Activated naive CD4-positive, alpha-beta T cell treated with Interleukin-2 at 50 U/mL for 16 hours (primary cell): Measurements from ENCODE around the gene NID2.

ENCODE experiments used
- DNase-seq: peaks from one replicate; pipeline ENCODE4 v3.0.0-alpha.2; 2020

The NID2 gene

DNA sequence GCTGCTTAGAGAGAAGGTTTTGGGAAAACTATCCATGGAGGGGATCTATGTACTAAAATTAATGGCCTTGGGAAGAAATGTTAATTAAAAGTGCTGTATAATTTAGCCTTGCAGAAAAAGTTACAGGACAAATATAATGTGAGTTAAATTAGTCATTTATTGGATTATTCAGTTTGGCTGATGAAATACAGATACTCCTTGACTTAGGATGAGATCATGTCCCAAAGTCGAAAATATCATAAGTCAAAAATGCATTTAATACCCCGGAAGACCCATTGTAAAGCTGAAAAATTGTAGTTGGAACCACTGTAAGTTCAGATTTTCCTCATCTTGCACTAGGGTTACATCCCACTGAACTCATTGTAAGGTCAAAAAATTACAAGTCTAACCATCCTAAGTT is 69.8 kb downstream of the NID2 start:
- DNase-seq = no peak

DNA sequence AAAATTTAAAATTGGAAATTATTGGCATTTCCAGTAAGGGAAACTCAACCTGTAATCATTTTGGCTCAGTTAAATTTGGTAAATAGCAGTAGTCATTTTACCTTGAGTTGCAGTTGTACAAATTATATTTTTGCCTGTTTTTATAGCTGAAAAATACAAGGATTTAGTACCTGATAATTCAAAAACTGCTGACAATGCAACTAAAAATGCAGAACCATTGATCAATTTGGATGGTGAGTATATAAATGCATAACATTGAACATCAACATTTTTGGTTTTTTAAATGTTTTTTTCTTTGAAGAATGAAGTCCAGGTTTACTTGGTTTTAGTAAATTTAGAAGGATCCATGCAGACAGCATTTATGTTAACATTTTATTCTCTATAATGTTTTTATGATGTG is 70.5 kb downstream of the NID2 start:
- no peak for DNase-seq

DNA sequence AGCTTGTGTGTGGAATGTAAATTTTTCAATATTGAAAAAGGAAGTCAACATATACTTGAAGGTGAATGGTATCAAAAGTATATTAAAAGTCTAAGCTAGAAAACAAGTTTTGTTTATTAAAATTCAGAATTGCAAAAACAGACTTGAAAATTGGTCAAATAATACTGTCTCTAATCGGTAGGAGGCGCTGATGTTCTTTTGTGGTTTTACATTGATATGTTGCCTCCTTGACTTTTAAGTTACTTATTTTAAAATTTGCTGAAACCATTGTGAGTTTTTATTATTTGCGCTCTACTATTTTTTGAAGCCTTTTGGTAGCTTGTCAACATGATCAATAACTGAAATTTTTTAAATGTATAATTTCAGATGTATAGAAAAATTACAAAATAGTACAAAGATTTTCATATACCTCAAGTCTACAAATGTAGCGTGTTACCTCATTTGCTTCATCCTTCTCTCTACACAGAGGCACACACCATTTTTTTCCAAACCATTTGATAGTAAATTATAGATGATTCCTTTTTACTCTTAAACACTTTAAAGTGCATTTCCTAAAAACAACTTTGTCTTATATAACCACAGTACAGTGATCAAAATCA is 72.6 kb downstream of the NID2 start:
- DNase-seq = no peak

DNA sequence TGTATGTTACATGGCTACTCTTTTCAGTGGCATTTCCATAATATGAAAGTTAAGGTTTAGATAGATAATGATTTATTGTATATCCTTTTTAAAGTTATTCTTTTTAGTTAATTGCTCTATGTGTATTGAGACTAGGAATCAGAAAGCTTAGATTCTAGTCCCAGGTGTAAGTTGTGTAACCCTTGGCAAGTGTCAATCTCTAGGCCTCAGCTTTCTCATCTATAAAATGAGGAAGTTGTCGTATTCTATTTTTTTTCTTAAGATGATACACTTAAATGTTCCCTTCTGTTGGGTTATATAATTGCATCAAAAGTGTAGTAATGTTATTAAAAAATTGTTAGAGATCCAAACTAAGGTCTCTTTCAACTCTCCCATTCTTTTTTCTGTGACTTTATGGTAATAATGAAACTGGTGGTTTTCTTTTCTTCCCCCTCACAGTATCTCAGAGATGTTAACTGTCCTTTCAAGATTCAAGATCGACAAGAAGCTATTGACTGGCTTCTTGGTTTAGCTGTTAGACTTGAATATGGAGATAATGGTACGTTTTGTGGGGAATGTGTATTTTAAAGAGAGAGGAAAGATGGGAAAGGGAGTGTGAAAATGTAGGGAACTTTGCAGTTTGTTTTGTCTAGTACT is 75.5 kb downstream of the NID2 start:
- DNase-seq = no peak

DNA sequence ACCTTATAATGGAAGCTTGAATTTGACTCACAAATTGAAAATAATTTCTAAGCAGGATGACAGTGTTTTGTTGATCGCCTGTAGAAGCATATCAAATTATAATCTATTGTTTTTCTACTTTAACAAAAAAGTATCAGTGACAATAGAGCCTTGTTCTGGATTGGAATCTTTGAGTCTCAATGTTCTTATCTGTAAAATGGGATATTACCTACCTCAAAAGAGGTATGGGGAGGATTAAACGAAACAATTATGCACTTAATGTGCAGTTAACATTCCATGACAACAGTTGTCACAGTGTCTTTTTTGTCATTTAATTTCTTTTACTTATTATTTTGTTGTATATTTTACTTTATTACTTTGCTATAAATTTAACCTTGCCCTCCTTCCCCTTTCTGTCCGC is 78.4 kb downstream of the NID2 start:
- no peak for DNase-seq

DNA sequence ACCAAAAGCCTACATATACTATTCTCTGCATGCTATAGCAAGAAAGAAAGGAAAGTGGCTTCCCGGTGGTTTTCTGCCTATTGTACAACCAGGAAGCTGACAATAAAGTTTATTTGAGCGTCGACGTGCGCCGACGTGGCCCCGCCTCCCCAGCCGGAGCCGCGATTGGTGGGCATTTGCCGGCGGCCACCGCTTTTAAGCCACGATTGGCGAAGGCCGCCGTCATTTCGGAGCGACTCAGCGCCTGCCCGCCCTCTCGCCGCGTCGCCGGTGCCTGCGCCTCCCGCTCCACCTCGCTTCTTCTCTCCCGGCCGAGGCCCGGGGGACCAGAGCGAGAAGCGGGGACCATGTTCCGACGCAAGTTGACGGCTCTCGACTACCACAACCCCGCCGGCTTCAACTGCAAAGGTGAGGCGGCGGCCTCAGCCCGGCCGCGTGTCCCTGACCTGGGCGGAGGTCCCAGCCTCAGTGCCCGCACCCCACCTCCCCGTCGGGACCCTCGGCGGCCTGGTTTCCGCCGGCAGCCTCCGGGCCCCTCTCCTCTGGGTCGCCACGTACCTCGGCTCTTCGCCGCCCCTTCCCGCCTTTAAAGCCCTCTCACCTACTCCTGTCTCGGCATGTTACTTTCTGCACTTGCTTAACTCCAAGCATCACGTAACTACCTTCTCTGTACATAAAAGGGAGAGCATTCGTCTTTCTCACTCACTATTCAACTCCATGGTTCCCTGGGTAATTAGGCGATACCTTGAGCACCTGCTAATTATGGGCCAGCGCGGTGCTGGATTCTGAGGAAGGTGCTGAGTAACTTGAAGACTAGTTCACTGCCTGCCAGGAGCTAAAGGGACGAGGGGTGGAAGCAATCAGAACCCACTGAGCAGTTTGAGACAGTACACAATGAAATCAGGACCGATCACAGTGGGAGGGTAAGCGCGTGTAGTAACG is 79.3 kb downstream of the NID2 start, which contains the start of gene RTRAF:
TSS of gene RTRAF (plus strand) at position 254 of the 942 bp plus-strand sequence. CDS start at position 348, 94 bp downstream.
- peak; percentile 93 for DNase-seq

DNA sequence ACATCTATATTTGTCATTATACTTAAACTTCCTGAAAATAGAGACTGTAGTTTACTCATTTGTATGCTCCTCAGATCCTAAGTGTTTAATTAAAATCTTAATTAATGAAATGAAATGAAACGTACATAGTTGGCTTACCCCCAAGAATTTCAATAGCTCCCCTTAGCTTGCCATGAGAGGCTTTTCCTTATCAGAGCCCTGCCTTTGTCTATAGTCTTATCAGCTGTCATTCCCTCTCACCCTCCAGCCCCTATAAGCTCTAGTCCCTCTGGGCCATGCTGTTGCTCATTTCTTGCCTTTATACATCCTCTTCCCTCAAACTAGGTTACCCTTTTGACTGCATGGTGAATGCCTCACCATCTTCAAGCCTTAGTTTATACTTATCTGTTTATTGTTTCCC is 80.6 kb downstream of the NID2 start:
- no peak for DNase-seq

DNA sequence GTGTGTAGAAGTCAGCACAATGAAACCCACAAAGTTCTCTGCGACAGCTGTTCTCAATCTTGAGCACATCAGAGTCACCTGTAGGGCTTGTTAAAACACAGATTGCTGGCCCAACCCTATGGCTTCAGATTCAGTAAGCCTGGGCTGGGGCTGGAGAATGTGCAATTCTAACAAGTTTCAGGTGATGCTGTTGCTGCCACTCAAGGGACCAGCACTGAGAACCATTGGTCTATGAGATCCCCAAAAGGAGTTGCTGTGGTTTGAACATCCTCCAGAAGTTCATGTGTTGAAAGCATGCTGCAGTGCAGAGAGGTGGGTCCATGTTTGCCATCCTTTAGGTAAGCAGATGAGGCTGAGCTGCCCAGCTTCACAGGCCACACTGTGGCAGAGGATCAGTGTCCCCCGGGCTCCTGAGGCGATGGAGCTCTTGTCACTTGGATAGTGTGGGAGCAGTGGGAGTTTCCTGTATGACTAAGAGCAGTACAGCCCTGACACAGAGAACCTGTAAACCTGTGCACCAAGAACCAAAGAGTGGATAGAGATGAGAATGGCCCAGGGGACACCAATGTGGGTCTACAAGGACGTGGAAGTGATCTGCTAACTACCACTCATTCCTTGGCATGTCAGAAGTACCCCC is 87.5 kb downstream of the NID2 start:
- no peak for DNase-seq

DNA sequence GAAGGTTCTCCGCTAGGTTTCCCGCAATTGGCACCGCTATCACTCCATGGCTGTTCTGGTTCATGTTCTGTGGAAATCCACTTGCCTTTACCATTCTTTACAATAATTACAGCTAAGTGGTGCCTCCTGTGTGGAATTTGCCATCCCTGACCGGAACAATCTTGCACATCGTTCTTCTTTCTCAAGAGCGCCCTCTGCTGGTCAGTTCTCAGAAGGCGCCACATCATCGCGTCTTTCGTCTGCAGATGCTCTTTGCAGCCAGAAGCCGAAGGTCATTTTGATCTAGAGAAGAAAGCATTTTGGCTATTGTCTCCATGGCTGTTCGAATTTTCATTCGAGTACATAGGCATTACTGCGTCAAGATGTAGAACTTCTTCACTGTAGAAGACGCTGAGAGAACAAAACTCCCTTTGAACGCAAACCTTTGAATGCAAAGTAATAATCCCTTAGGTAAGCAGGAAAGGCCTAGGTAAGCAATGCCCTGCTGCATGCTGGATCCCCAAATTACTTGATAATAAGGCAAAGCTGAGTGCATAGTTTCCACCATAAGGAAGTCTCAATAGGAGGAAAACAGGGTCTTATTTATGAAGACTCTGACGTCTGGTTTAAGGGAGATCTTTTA is 89.7 kb downstream of the NID2 start:
- peak; percentile 83 for DNase-seq

DNA sequence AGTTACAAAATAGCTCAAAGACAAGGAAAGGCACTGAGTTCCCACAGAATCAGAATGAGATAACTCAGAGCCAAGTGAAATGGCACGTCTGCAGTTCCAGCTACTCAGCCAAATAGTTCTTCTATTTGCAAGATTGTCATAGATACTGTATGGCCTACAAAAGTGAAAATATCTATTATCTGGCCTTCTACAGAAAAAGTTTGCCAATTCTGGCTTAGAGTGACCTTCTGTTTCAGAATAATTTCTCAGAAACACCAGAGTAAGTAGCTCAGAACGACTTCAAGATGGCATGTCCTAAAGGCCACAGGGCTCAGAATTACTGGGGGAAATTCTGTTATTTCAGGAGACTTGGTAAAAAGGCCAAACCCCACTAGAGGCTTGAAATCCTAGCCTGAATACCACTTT is 90.2 kb downstream of the NID2 start:
- DNase-seq = no peak

DNA sequence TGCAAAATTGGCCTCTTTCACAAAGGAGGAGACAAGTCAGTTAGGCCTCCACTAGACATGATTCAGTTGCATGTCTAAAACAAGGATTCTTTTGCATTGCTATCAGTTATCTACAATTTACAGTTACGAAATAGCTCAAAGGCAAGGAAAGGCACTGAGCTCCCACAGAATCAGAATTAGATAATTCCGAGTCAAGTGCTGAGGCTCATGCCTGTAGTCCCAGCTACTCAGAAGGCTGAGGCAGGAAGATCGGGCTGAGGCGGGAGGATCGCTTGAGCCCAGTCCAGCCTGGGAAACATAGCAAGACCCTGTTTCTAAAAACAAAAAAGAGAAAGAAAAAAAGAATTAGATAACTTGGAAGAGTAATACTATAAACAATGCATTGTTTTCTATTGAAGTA is 91.8 kb downstream of the NID2 start:
- no peak for DNase-seq

DNA sequence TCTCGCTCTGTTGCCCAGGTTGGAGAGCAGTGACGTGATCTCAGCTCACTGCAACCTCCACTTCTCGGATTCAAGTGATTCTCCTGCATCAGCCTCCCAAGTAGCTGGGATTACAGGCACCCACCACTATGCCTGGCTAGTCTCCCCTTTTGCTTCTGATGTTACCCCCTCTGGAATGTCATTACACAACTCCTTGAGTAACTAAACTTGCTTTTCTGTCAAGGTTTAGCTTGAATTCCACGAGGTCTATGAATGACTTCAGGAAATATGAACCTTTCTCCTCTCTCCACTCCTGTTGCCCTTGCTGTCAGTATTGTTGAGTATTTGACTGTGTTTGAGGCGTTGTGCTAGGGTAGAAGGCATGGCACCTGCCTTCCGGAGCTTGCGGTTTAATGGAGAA is 96.3 kb downstream of the NID2 start:
- DNase-seq = no peak

DNA sequence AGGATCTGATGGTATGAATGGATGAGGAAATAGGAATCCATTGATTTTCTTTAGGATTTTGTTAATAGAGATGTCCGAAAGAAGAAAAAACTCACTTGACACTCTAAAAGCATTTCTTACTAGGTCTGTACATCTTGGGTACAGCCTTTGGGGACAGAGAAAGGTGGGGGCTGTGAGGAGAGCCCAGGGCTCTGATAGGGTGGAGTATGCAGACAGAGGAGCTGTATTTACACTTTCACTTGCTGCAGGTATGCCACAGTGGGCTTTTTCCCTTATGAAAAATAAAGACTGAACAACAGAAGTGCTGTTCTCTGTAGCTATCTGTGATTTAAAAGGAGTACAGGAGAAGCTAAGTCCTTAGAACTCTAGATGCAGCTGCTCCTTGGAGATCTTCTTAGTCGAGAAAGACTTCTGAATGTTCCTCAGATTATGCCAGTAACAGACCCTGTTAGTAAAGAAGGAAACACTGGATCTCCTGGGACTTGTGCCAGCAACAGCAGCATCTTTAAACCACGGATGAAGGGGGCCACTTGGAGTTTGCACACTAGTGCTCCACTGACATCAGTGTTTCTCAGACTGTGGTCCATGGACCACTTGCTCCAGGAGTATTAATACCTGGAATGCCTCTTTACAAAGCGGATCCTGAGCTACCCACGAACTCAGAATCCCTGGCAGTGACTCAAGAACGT is 98.9 kb downstream of the NID2 start:
- DNase-seq = no peak

DNA sequence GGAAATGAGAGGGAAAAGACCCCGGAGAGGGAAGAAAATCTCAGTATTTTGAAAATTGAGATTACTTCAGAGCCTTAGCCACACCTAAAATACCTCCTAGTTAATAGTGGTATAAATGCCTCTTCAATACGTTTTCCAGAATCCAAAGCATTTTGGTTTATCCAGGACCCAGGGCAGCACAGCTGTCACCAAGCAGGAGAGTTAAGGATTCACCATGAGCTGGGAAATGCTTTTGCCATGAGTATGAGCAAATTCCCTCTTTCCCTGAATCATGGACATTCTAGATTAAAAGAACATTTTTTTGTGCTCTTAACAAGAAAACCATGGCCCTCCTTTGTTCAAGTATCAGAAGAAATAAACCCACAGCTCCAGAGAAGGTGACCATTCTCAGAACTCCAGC is 101.3 kb downstream of the NID2 start:
- no peak for DNase-seq

DNA sequence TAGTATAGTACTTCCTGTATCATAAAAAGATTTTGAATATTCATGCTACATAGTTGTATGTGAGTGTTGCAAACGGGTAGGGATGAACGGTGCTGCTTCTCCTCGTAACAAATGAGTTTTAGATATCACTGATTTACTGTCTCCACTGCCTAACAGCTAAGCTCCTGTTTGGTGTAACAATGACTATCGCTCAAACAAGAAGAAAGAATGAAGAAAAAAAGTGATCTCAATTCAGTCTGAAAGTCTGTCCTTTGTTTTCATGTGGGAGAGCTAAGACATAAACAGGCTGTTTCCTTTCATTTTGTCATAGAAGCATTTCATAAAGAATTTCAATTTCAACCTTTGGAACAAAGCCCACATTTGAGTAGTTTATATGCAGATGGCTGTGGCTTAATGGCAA is 105.6 kb downstream of the NID2 start:
- no peak for DNase-seq

DNA sequence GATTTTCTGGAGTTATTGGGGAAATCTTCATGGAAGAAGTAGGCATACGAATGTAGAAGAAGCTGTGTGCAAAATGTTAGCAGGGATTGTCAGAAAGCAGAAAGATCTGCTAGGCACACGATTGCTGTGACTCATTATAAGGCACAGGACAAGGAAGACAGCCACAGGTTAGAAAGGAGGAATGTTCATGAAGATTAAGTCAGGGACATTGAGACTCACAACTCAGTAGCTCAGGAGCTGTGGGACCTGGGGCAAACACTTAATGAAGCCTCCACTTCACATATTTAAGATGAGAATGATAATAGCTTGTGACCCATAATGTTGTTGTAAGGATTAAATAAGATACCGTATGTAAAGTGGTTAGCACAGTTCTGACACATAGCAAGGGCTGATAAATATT is 106.1 kb downstream of the NID2 start:
- no peak for DNase-seq

DNA sequence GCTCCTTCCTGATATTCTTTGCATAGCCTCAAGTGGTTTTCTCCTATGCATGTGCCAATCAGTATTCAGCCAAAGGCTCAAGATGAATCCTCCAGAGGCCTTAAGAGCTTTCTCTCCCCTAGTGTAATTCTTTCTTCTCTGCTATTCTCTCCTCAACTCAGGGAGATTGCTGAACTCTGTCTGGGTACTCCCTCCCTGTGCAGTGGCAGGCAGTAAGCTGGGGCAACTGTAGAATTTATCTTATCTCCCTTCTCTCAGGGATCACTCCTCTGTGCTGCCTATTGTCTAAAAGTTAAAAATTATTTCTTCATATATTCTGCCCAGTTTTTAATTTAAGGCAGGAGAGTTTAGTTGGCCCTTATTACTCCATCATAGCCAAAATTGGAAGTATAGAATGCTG is 108.0 kb downstream of the NID2 start:
- no peak for DNase-seq

DNA sequence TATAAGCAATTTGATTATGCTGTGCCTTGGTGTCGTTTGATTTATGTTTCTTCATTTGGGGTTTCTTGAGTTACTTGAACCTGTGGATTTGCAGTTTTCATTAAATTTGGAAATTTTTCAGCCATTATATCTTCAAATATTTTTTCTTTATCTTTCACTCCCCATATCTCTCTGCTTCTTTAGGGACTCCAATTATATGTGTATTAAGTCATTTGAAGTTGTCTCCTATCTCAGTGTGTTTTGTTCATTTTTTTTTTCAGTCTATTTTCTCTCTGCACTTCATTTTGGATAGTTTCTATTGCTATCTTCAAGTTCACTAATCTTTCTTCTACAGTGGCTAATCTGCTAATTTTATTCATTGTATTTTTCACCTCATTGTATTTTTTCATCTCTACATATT is 108.9 kb downstream of the NID2 start:
- DNase-seq = no peak

DNA sequence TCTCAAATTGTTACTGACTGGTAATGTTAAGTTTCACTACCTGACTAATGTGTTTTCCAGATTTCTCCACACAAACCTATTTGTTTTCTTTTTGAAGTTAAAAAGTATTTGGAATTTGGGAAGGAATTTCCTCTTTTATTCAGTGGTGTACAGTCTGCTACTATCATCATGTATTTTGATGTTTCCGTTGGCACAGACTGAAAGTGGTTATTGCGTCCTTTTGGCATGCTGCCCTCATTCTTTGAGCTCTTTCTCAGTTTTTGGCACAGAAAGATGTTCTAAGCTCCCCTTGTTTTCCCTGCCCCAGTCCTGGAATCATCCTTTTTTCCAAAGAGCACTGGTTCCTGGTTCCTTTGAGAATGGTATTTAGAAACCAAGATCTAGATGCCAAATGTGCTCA is 110.9 kb downstream of the NID2 start:
- DNase-seq = no peak
